ENCODE measurements around the gene MAGI2.

- no peak for TF ChIP-seq CTCF (IDR thresholded peaks at IDR 0.05; ENCODE audit: low read depth, low read length, missing input control)
- no peak for TF ChIP-seq GABPA (IDR thresholded peaks at IDR 0.05 in 1 of 2, conservative IDR thresholded peaks at IDR 0.05 in 1 of 2)
- TF ChIP-seq RAD21 (IDR thresholded peaks at IDR 0.05): no peak
- no peak for TF ChIP-seq YY1 (IDR thresholded peaks at IDR 0.05)
These were observed 322.8 kb downstream of the MAGI2 start for GRCh38 chr7:79130715-79131114.

Data from liver (tissue), 3 donors.